GM20000 (cell line): ENCODE results near the gene EPHA10.
A peak's percentile ranks its signal among the peaks of the same experiment; 100 is the strongest.
"Not testable (repeated sequence)": the region's sequence is repeated elsewhere in the genome, so short reads cannot be mapped to it uniquely, and the experiment has no call there.

ENCODE experiments used
- DNase-seq: peaks from one replicate; pipeline ENCODE4 v3.0.0; 2012; ENCODE audit warnings: low spot score
- TF ChIP-seq, protein P1 (sequence below): IDR thresholded peaks from 2 replicates; pipeline ENCODE4 v1.5.1; 2012; ENCODE audit warnings: mild to moderate bottlenecking, control low read depth; ENCODE audit errors: extremely low read depth, missing control alignments

EPHA10 gene

DNA sequence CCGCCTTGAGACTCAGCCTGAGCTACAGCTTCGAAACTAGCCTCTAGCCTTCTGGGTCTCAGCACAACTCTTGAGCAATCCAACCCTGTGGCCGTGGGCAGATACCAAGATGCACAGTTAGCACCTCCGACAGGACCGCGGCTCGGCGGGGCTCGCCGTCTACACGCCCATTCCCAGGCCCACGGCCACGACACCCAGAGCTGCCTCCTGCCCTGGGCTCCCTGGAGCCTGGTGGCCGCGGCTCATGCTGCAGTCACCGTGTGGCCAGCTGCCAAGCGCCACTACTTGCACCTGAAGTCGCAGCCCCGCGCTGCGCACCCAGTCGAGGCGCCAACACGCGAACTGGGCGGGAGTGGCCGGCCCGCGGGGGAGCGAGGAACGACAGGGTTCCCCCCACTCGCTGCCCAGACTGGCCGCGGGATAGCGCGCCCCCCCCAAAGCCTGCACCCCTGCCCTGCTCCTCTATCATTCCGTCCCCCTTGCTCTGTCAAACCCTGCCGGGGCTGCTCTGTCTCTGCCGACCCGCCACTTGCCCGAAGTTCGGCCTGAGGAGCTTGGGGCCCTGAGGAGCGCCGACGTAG, 73.3 kb downstream of the EPHA10 start:
- TF ChIP-seq, protein P1, sequence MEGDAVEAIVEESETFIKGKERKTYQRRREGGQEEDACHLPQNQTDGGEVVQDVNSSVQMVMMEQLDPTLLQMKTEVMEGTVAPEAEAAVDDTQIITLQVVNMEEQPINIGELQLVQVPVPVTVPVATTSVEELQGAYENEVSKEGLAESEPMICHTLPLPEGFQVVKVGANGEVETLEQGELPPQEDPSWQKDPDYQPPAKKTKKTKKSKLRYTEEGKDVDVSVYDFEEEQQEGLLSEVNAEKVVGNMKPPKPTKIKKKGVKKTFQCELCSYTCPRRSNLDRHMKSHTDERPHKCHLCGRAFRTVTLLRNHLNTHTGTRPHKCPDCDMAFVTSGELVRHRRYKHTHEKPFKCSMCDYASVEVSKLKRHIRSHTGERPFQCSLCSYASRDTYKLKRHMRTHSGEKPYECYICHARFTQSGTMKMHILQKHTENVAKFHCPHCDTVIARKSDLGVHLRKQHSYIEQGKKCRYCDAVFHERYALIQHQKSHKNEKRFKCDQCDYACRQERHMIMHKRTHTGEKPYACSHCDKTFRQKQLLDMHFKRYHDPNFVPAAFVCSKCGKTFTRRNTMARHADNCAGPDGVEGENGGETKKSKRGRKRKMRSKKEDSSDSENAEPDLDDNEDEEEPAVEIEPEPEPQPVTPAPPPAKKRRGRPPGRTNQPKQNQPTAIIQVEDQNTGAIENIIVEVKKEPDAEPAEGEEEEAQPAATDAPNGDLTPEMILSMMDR, result no peak
- no peak for DNase-seq

DNA sequence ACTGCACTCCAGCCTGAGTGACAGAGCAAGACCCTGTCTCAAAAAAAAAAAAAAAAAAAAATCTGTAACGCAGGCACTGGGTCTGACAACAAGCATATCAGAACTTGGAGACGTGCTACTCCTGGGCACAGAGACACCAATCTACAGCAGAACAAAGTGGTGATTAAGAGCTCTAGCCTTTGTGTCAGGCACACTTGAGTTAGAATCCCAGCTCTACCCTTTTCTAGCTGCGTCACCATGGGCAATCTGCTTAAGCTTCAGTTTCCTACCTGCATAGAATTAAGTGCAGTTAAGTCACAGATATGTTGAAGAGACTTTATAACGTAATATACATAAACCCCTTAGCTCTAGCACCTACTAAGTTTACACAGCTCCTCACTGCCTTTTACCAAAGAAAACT, 76.0 kb downstream of the EPHA10 start:
- DNase-seq, result no peak
- TF ChIP-seq, protein P1, result no peak

DNA sequence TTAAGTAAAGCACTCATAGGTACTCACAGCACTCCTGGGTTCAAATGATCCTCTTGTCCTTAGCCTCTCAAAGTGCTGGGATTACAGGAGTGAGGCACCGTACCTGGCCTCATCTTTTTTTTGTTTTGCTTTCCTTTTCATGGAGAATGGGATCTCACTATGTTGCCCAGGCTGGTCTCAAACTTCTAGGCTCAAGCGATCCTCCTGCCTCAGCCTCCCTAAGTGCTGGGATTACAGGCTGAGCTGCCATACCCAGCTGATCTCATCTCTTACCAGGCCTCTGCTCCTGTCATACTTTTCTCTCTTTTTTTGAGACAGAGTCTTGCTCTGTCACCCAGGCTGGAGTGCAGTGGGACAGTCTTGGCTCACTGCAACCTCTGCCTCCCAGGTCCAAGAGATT, 77.2 kb downstream of the EPHA10 start:
- DNase-seq, result not testable (repeated sequence)

DNA sequence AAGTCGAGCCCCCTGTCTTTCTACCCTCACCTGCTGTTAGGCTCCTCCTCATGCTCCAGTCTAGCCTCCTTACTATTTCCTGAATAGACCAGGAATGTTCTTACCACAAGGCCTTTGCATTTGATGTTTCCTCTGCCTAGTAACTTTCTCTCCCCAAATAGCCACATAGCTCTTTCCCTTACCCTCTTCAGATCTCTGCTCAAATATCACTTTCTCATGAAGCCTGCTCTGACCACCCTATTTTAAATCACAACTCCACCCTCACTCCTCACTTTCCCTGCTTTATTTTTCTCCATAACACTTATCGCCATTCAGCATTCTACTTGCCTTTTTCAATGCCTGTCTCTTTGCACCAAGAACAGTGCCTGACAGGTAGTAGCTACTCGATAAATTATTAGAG, 79.2 kb downstream of the EPHA10 start:
- TF ChIP-seq, protein P1, result no peak
- DNase-seq, result no peak

DNA sequence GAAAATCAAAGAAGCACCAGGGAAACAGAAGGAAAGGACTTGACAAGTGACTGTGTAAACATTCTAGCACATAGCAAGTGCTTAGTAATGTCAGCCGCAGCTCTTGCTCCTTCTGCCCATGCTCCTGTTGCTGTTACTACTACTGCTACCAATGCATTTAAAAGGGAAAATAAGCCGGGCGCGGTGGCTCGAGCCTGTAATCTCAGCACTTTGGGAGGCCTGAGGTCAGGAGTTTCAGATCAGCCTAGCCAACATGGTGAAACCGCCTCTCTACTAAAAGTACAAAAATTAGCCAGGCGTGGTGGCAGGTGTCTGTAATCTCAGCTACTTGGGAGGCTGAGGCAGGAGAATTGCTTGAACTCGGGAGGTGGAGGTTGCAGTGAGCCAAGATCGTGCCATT, 80.7 kb downstream of the EPHA10 start:
- not testable (repeated sequence) for DNase-seq

DNA sequence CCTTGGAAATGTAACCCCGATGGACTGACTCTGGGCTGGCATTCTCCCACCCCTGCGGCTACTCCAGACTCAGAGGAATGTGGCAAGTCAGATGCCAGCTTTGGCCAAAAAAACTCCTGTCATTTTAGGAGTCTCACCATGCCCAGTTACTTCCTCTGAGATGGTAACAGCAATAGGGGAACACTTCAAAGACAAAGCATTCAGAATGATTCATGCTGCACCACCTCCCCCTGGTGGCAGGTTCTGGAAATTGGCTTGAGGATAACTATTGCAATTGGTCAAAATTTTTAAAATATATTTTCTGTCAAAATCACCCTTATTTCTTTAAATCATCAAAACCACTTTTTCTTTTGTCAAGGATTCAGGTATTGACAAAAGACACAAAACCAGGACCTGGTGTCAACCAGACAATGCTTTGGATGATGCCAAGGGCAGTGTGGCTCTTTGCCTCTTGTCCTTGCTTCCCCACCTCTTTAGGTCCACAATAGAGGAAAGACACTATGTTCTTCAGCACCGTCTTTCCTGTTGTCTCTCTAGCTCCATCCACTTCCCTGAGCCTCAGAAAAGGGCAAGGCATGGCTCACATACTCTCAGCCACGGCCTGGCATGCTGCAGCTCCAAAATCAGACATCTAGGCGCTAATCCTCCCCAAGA, 82.5 kb downstream of the EPHA10 start:
- peak; percentile 58 for DNase-seq
- TF ChIP-seq, protein P1, result peak; percentile 67

DNA sequence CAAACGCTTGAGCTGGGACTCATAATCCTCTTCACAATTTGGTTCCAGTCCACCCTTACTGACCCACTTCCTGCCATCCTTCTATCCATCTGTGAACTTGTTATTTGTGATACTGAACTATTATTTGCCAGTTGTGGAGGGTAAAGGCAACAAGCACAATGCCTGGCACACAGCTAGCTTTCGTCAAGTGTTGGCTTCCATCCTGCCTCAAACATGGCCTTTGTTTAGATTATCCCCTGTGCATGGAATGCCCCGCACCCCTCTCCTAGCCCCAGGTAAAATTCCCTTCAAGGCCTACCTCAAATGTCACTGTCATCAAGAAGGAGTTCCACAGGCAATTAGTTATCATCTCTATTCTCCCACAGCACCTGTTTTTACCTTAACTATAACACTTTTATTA, 84.0 kb downstream of the EPHA10 start:
- no peak for DNase-seq
- TF ChIP-seq, protein P1, result no peak

DNA sequence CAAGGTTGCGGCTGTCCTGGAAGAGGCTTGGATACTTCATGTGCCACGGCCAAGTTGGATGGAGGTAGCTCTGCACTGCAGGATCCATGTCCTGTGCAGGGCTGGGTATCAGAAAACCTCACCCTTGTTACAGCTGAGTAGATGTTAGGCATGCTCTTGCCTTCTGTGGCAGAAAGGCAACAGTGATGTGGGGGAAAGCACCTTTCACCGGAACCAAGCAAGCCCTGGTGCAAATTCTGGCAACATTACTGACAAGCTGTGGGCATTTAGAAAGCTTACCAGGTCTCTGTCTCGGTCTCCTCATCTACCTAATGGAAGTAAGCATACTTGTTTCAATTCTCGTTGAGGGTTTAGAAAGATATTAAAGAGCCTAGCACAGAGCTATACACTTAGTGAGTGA, 87.1 kb downstream of the EPHA10 start:
- DNase-seq, result no peak
- TF ChIP-seq, protein P1, result no peak
